Activated gamma-delta T cell (primary cell): ENCODE data around the gene CERS2.

Source experiments
- DNase-seq: peaks from one replicate; lab custom pipeline; 2025; lab: John Stamatoyannopoulos, UW
- total RNA-seq, 2 donors: gene quantifications; one replicate each; lab custom pipeline; 2026; lab: John Stamatoyannopoulos, UW

Gene CERS2
- total RNA-seq = 132 to 159 reads per million in 2 donors

GRCh38 chr1:150974580-150975478 lies at the start of gene CERS2:
Gene CERS2 (minus strand): TSS chr1:150974835. CDS start chr1:150969090, 5,745 bp downstream.
- peak; percentile 74 for DNase-seq

GRCh38 chr1:151013518-151013917 lies 38.9 kb upstream of the CERS2 start:
- no peak for DNase-seq

- no peak for DNase-seq
Measured at GRCh38 chr1:151012684-151013471, 38.2 kb upstream of the CERS2 start.

- no peak for DNase-seq
Measured at GRCh38 chr1:151011154-151011850, 36.7 kb upstream of the CERS2 start.

- DNase-seq = no peak
Measured at GRCh38 chr1:151010346-151010726, 35.7 kb upstream of the CERS2 start.

GRCh38 chr1:151009674-151010345 lies 35.2 kb upstream of the CERS2 start:
- no peak for DNase-seq

GRCh38 chr1:151009206-151009587 lies 34.6 kb upstream of the CERS2 start:
- no peak for DNase-seq

- DNase-seq = peak; percentile 94
Measured at GRCh38 chr1:151008244-151009205, 33.9 kb upstream of the CERS2 start, which contains the start of gene PRUNE1. Gene PRUNE1 (plus strand): TSS chr1:151008449. CDS start chr1:151008633, 184 bp downstream.

- no peak for DNase-seq
Measured at GRCh38 chr1:151007853-151008243, 33.2 kb upstream of the CERS2 start.

- no peak for DNase-seq
Measured at GRCh38 chr1:151006327-151007052, 31.9 kb upstream of the CERS2 start, which contains the start of gene MINDY1. Gene MINDY1 (minus strand): TSS chr1:151006902. CDS start chr1:151002617, 4,285 bp downstream.

- DNase-seq = no peak
Measured at GRCh38 chr1:151005729-151006319, 31.2 kb upstream of the CERS2 start.

- DNase-seq = no peak
Measured at GRCh38 chr1:151003180-151003579, 28.5 kb upstream of the CERS2 start.

GRCh38 chr1:151002611-151003010 lies 28.0 kb upstream of the CERS2 start:
- DNase-seq = no peak

GRCh38 chr1:151002051-151002450 lies 27.4 kb upstream of the CERS2 start:
- no peak for DNase-seq

- DNase-seq = no peak
Measured at GRCh38 chr1:151001602-151002001, 27.0 kb upstream of the CERS2 start.

- DNase-seq = no peak
Measured at GRCh38 chr1:151000408-151000807, 25.8 kb upstream of the CERS2 start.

- no peak for DNase-seq
Measured at GRCh38 chr1:150999926-151000325, 25.3 kb upstream of the CERS2 start.

GRCh38 chr1:150999051-150999674 lies 24.5 kb upstream of the CERS2 start:
- DNase-seq = no peak

GRCh38 chr1:150997949-150998348 lies 23.3 kb upstream of the CERS2 start:
- DNase-seq = no peak
